Measurements from ENCODE around the gene MYOG. TPM values are rescaled to one million over a fixed set of nuclear protein-coding genes. Genes with fewer than 3 reads are reported as not detected.

The MYOG gene
- total RNA-seq, 2 donors from 2014 or later, result 4.4 TPM; not detected in 1

- 86% methylated on average over 10 of the region's 10 CpGs for WGBS
- no peak for DNase-seq (ENCODE audit: low spot score)
Measured at GRCh38 chr1:203034422-203035110, 51.2 kb downstream of the MYOG start.

GRCh38 chr1:203033917-203034316 is 51.9 kb downstream of the MYOG start:
- intact Hi-C loops (cut with DNase I), result no loop called here

More at GRCh38 chr1:203034422-203035110, 51.2 kb downstream of the MYOG start:
- H3K4me3 ChIP-seq, result no peak overlapping the region
- no peak overlapping the region for H3K27ac ChIP-seq
- H3K36me3 ChIP-seq, result no peaks in the 10 kb centered on the region
- TF ChIP-seq POLR2AphosphoS5 (IDR thresholded peaks at IDR 0.05), result no peak
- no peak for TF ChIP-seq POLR2A (IDR thresholded peaks at IDR 0.05)
- no peak for TF ChIP-seq CTCF (IDR thresholded peaks at IDR 0.05)
- H3K27me3 ChIP-seq (replicated peaks; ENCODE audit: insufficient read depth), result no peaks in the 10 kb centered on the region
- H3K4me1 ChIP-seq (replicated peaks), result no peaks in the 10 kb centered on the region
- no peaks in the 10 kb centered on the region for H3K9me3 ChIP-seq
- intact Hi-C loops (cut with DNase I), result loop anchor here (5.0 kb wide), 1 partner anchor 238 kb away; no protein-coding TSS in a partner anchor

GRCh38 chr1:203033287-203033686 is 52.5 kb downstream of the MYOG start:
- DNase-seq (ENCODE audit: low spot score), result no peak
- H3K9me3 ChIP-seq, result no peaks in the 10 kb centered on the region
- H3K27ac ChIP-seq, result no peak overlapping the region
- H3K4me1 ChIP-seq (replicated peaks), result no peaks in the 10 kb centered on the region
- no peaks in the 10 kb centered on the region for H3K27me3 ChIP-seq (replicated peaks; ENCODE audit: insufficient read depth)
- no peaks in the 10 kb centered on the region for H3K36me3 ChIP-seq
- intact Hi-C loops (cut with DNase I), result no loop called here
- 100% methylated on average over 2 of the region's 2 CpGs for WGBS
- no peak for TF ChIP-seq POLR2AphosphoS5 (IDR thresholded peaks at IDR 0.05)
- no peak for TF ChIP-seq CTCF (IDR thresholded peaks at IDR 0.05)
- TF ChIP-seq POLR2A (IDR thresholded peaks at IDR 0.05), result no peak
- H3K4me3 ChIP-seq, result no peak overlapping the region

More at GRCh38 chr1:203033917-203034316, 51.9 kb downstream of the MYOG start:
- no peak for TF ChIP-seq POLR2AphosphoS5 (IDR thresholded peaks at IDR 0.05)
- no peak for TF ChIP-seq CTCF (IDR thresholded peaks at IDR 0.05)
- TF ChIP-seq POLR2A (IDR thresholded peaks at IDR 0.05), result no peak
- Histone ChIP-seq H3K4me3 (no peak overlapping the region), H3K27ac (no peak overlapping the region), H3K9me3 (no peaks in the 10 kb centered on the region), H3K27me3 (replicated peaks; ENCODE audit: insufficient read depth) (no peaks in the 10 kb centered on the region), H3K36me3 (no peaks in the 10 kb centered on the region), H3K4me1 (replicated peaks) (no peaks in the 10 kb centered on the region)
- WGBS, result 93% methylated on average over 2 of the region's 2 CpGs
- no peak for DNase-seq (ENCODE audit: low spot score)

Other genes starting within 250 kb of the MYOG start
- 10 to 100 TPM in 1 of 2 donors, 1 to 10 TPM in 1; 6.6 to 14.5 TPM for gene RABIF, start 196.9 kb downstream of the MYOG start, total RNA-seq
- gene KLHL12, start 158.8 kb downstream of the MYOG start, total RNA-seq, result 10 to 100 TPM; 33.9 to 56.6 TPM
- 100 to 1,000 TPM in 1 of 2 donors, 10 to 100 TPM in 1; 86.0 to 148 TPM for gene ADIPOR1, start 127.7 kb downstream of the MYOG start, total RNA-seq
- gene CYB5R1, start 118.8 kb downstream of the MYOG start, total RNA-seq, result 100 to 1,000 TPM in 1 of 2 donors, 10 to 100 TPM in 1; 59.7 to 223 TPM
- gene TMEM183A, start 78.6 kb downstream of the MYOG start, total RNA-seq, result 10 to 100 TPM; 80.2 to 88.2 TPM
- 10 to 100 TPM in 1 of 2 donors, under 1 TPM in 1; 0.50 to 16.9 TPM for gene PPFIA4, start 59.5 kb downstream of the MYOG start, total RNA-seq
- 10 to 100 TPM in 1 of 2 donors, under 1 TPM in 1; 0.27 to 47.3 TPM for gene ADORA1, start 41.7 kb upstream of the MYOG start, total RNA-seq
- 1 to 10 TPM in 1 of 2 donors, not detected in 1; 7.7 TPM for gene MYBPH, start 89.8 kb upstream of the MYOG start, total RNA-seq
- gene CHI3L1, start 100.7 kb upstream of the MYOG start, total RNA-seq, result 10 to 100 TPM in 1 of 2 donors, 1 to 10 TPM in 1; 1.4 to 12.6 TPM
- gene CHIT1, start 143.7 kb upstream of the MYOG start, total RNA-seq, result 1 to 10 TPM in 1 of 2 donors, not detected in 1; 1.5 TPM
- 100 to 1,000 TPM in 1 of 2 donors, 10 to 100 TPM in 1; 91.0 to 131 TPM for gene BTG2, start 219.5 kb upstream of the MYOG start, total RNA-seq

All from prostate gland (tissue), 2 donors.